HCT116 (cell line): ENCODE measurements around the gene DAZAP1.

Experiments used
- CTCF ChIP-seq, 3 experiments: fragments of 200-600 bp in 1 of 3; sonication (generic) in 1 of 3; IDR thresholded peaks in 2 of 3; conservative IDR thresholded peaks in 1 of 3; 2 replicates each; pipeline ENCODE4 v1.5.1; 2012 to 2017; ENCODE audit warnings: low read depth in 2 of 3, low read length in 2 of 3, antibody characterized with exemption in 1 of 3, borderline replicate concordance in 1 of 3, control low read depth in 1 of 3, mild to moderate bottlenecking in 1 of 3, mixed read lengths in 1 of 3, mixed run types in 1 of 3, moderate library complexity in 1 of 3; ENCODE audit not compliant: insufficient read depth in 1 of 3
- EZH2 ChIP-seq: fragments of 200-600 bp; sonication (generic); IDR thresholded peaks from 2 replicates; pipeline ENCODE4 v1.6.1; 2017; ENCODE audit warnings: antibody characterized with exemption, mixed run types
- POLR2A ChIP-seq: IDR thresholded peaks from 2 replicates; pipeline ENCODE4 v1.7.0; 2011; ENCODE audit warnings: borderline replicate concordance; ENCODE audit not compliant: insufficient read depth, insufficient read length; ENCODE audit errors: extremely low read depth
- POLR2AphosphoS5 ChIP-seq: IDR thresholded peaks from 2 replicates; pipeline ENCODE4 v1.6.1; 2011; ENCODE audit warnings: mild to moderate bottlenecking, low read depth, low read length, moderate library complexity
- REST ChIP-seq: IDR thresholded peaks from 2 replicates; pipeline ENCODE4 v1.6.1; 2012; ENCODE audit warnings: low read depth
- ZBTB33 ChIP-seq: IDR thresholded peaks from 2 replicates; pipeline ENCODE4 v1.6.1; 2011; ENCODE audit warnings: mild to moderate bottlenecking, low read length, moderate library complexity; ENCODE audit not compliant: insufficient replicate concordance; ENCODE audit errors: extremely low read depth

GRCh38 chr19:1421958-1422305 lies 14.5 kb downstream of the DAZAP1 start:
- TF ChIP-seq POLR2A (no peak), REST (no peak), ZBTB33 (no peak), CTCF (IDR thresholded peaks at IDR 0.05 in 2 of 3, conservative IDR thresholded peaks at IDR 0.05 in 1 of 3; ENCODE audit: borderline replicate concordance in 1 of 3, insufficient read depth in 1 of 3, low read depth in 2 of 3, low read length in 2 of 3) (no peak), POLR2AphosphoS5 (no peak), EZH2 (no peak)
